ENCODE data around the gene SQSTM1.

Gene SQSTM1

DNA sequence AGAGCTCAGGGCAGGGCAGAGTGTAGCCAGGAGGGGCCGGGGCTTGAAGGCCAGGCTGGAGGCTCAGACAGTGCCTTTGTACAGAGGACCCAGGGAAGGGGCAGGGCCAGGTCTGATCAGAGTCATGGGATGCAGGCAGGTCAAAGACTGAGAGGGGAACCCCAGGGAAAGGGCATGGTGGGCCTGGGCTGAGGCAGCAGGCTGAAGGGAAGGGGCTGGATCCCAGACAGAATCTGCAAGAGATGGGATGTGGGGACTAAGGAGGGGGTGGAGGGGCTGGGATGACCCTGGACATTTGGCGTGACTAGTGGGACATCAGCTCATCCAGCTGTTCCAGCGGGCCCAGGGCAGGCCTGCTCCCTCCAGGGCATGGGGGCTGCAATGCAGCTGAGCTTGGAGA, 53.4 kb downstream of the SQSTM1 start:
- no peak for DNase-seq (ENCODE audit: low read depth)

DNA sequence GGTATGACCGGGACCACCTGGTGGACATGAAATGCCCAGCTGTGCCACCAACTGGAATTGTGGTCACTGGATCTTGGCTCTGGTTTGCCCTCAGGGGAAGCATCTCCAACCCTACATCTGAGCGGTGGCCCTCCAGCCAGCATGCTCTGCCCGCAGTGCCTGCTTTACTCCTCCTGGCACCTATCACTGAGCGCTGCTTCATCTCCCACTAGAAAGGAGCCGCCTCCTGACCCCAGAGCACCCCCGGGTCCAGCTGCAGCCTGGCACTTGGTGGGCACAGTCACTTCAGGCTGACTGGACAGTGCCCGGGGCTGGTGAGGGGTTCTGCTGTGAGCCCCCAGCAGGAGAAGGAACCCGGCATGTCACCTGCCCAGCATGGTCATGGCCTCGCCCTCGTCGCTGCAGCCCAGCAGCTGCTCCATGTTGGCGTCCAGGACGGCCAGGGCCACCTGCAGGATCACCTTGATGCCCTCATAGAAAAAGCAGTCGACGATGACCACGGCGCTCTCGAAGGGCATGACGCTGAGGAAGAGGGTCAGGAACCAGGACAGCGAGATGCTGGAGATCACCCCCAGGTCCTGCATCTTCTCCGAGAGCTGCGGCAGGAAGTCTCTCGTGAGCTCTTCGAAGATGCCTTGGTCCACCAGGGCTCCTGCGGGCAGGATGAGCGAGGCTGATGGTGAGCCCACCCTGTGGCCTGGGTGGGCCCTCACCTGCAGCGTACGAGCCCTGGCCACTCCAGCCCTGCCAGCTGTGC, 54.0 kb downstream of the SQSTM1 start:
- DNase-seq (ENCODE audit: low read depth) = no peak

DNA sequence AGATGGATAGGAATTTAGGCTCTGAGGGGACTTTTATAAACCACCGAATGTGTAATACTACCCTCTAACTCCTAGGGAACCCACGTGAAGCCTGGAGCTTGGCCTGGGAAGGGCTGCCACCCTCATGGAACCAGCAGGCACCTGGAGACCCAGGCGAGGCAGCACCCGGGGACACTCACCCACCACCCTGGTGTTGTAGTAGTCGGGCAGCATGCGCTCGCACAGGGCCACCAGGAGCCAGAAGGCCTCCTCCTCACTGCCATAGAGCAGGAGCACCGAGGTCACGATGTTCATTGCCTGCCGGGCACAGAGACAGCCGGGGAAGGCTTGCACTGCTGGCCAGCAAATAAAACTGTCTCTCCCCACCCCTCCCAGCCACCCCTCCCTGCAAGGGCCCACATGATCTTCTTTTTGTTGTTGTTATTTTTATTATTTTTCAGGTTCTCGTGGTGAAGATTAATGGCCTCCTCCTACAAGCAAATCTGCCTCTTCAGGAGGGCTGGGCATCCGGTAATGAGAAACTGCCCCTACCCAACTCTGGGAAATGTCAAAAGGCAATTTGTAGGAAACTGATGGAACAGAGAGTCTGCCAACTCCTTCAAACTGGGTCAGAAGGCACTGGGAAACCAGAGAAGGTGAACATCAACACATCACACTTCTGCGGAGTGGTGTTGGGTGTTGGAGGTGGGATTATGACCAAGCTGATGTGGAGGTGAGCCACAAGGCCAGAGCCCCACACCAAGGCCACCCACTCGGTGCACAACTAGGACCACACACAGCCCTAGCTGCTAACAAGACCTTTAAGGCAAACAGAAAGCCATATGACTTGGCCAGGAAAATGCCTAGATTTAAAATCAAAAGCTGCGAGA, 55.3 kb downstream of the SQSTM1 start:
- no peak for DNase-seq (ENCODE audit: low read depth)

DNA sequence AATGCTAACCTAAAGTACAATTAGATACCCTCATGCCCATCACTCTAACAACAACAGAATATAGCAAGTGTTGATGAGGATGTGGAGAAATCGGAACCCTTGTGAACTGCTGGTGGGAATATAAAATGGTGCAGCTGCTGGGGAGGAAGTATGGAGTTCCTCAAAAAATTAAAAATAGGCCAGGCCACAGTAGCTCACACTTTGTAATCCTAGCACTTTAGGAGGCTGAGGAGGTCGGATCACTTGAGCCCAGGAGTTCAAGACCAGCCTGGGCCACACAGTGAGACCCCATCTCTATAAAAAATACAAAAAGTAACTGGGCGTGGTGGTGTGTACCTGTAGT, 55.9 kb downstream of the SQSTM1 start:
- DNase-seq (ENCODE audit: low read depth) = no peak

DNA sequence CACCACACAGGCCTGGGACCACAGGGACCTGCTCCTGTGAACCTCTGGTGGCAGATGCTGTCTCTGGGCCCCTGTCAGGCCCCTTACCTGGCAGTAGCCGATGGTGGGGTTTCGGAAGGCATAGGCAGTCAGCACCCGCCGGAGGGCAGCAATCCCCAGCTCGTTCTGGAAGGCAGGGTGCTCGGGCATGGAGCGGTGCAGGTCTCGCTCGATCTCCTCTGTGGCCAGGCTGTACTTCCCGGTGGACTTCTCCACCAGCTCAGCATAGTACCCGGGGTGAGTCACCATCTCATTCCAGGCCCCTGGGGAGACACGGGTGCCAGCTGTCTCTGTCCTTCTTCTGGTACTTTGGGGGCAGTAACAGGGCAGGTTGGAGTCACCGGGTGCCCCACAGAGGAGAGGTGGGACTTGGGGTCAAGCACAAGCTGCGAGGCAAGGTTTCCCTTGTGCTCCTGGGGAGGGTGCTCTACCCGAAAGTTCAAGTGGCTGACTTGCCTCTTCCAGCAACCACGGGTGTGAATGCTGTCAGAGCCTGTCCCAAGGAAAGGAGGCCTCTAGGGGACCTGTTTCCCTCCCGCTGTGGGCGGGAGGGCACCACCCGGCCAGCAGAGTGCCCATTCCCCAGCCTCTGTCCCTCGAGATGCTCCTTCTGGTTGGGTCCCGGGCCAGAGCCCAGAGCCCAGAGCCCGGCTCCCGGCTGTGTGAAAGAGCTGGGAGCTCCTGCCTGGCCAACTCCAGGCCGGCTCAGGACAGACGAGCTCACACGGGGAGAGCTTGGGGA, 57.7 kb downstream of the SQSTM1 start:
- DNase-seq (ENCODE audit: low read depth) = no peak

DNA sequence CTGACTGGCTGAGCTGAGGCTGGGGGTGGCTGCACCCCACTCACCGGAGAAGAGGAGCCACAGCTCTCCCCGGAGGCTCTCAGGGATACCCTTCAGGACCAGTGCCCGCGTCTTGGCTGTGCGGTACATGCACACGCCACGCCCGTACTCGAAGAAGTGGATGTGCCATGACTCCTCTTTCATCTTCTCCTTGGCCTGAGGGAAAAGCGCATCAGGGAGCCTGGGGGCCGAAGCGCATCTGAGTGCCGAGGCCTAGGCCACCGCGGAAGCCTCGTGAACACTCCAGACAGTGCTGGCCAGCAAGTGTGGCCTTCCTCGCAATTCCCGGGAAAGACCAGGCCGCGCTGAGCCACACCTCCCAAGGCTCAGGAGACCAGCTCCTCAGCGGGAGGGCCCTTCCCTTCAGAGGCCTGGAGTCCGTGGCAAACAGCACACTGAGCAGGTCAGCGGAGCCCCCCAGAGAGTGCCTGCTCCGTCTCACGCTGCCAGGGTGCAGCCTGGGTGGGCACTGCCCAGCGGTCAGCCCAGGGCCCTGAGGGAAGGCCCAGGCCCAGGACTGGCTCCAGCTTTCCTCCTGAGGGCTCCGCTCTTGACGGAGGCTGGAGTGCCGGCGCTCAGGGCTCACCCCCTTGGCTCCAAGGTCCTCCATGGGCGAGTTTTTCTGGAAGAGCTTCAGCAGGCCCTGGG, 58.4 kb downstream of the SQSTM1 start:
- no peak for DNase-seq (ENCODE audit: low read depth)

DNA sequence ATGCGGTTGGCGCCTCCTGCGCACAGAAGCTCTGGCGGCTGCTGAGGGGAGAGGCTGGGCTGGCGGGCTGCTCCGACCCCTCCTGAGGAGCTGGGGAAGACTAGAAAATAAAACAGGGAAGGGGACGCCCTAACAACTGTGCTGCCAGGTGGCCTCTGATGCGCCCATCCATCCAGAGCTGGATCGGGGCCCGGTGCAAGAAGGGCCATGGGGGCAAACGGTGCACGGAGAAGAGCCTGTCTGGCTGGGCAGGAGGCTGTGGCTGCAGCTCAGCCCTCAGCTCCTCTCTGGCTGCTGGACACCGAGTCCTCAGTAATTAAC, 58.9 kb downstream of the SQSTM1 start:
- no peak for DNase-seq (ENCODE audit: low read depth)

DNA sequence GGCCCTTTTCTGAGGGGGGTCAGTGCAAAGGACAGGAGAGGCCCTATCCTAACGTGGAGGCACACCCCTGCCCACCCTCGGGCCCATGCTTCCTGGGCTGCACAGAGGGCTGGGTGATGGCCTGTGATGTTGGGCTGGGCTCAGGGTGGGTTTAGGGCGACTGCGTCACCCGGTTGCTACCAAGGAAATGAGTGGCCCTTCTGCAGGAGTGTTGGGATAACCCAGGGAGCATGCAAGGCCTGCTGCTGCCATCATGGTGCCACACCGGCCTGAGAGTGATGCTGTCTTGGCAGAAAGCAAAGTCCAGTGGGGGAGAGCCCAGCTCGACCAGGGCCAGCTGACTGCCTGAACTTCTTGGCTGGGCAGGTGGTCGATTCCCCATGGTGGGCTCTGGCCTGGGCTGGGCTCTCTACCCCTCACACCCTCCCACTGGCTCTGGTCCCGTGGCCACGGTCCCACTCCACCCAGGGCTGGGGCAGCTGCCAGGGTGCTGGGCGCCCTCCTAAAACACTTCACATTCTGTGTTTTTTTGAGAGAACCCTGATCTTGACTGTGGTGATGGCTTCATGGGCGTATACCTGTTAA, 59.5 kb downstream of the SQSTM1 start:
- no peak for DNase-seq (ENCODE audit: low read depth)

DNA sequence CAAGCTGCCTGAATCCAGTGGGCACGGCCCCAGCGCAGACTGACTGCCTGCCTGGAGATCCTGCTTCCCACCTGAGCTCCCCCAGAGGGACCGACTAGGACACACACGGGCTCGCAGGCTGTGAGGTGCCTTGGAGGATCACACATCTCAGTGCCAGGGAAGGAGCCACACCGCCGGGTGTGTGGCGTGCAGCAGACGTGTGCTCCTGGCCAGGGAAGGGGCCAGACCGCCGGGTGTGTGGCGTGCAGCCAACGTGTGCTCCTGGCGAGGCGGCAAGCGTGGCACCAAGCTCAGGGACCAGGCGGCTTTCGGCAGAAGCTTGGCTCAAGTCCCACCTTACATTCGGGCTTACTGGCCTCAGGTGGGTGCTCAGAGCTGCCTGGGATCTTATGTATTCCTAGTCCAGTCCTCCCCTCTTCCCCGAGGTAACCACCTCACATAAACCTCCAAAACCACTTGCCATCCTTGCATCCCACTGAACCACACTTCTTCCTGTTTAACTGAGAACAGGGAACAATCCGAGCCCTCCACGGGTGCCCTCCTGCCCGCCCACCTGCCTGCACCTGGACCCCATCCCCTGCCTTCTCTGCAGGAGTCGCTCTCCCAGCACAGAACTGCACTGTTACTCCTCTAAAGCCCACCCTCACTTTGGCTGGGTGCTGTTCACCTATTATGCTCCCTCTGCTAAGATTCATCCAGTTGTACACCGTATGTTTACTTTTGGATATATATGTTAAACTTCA, 60.3 kb downstream of the SQSTM1 start:
- no peak for DNase-seq (ENCODE audit: low read depth)

DNA sequence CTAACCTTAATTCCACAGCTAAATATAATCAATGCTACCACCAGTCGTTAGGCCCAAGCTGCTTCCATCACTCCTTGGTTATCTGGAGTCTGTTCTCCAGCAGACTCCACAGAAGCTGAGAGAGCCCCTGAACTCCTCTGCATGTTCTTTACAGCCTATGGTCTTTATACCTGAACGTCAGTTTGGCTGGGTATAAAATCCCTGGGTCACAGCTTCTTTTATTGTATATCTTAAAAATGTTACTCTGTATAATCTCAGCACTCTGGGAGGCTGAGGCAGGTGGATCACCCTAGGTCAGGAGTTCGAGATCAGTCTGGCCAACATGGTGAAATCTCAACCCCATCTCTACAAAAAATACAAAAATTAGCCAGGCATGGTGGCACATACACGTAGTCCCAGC, 61.6 kb downstream of the SQSTM1 start:
- DNase-seq (ENCODE audit: low read depth) = no peak

DNA sequence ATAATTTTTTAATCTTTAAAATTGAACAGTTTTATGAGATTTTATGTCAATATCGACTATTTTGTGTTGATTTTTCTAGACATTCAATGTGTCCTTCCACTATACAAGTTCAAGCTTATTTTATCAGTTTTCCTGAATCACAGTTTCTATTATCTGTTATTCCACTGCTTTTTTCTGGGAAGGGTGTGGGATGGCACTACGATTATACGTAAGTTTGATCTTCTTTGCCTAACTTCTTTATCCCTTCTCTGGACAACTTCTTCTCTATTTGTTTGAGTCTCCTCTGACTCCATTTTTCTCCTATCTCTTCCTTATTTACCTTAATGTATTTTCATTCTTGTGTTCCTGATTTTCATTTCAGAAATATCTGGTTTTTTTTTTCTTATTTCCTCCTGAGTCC, 62.5 kb downstream of the SQSTM1 start:
- no peak for DNase-seq (ENCODE audit: low read depth)

DNA sequence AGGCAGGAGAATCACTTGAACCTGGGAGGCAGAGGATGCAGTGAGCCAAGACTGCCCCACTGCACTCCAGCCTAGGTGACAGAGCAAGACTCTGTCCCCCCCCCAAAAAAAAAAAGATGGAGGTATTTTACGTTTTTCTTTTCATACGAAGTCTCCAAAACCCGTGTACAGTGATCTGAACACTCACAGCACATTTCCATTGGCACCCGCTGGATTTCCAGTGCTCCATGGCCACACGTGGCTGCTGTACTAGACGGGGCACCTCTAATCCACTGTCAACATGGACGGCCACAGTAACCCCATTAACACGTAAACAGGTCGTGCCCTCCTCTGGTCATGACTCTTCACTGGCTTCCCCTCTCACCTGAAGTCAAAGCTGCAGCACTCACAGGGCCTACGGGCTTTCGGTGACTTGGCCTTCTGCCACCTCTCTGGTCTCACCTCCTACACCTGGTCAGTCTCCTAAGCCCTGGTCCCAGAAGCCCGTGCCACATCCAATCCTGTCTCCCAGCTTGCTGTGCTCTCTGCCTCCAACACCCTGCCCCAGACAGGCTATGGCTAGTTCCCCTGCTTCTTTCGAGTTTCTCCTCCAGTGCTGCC, 64.9 kb downstream of the SQSTM1 start:
- DNase-seq (ENCODE audit: low read depth) = no peak

DNA sequence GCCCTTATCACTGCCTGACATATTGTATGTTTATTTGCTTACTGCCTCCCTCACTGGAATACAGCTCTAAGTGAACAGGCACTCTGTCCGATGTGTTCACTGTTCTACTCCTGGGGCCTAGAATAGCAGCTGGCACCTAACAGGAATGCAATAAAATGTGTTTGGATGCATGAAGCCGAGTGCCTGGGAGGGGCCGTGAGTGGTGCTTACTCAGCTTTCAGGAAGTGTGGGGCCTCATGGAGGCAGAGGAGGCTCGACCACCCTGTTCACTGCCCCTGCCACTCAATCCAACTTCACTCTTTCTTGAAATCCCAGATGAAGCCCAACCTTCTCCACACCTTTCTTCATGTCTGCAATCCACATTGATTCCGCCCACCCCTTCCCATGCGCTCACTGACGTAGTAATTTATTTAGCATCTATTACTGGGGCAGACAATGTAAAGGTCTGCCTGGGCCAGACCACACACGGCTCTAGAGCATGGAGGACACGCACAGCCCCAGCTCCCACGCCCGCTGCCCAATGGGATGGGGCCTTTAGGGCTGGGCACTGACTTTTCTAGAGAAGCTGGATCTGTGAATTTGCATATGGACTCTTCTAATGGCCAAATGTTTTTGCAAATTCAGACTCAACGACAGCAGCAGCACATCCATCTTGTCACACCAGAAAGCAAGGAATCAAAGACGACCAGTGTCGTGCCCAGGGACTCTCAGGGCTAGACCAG, 65.6 kb downstream of the SQSTM1 start:
- DNase-seq (ENCODE audit: low read depth) = no peak

DNA sequence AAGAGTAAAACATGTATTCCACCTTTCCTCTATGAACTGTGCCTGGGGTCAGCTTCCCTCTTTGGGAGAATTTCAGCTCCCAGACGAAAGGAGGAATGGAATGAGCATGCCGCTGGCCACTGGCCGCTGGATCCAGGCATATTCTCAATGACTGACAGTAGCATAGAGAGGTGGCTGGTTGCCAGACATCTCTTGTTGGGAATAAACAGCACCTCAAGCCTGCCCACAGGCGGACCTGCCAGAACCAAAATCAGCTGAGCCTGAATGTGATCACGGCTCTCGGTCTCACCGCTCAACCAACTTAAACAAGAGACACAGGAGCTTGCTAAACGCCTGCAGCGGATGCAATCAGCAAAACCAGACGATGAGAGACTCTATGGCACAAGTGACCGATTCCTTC, 66.4 kb downstream of the SQSTM1 start:
- DNase-seq (ENCODE audit: low read depth) = no peak
